NCI-H2171 (cell line): ENCODE data around the gene PI4K2A.
"Not testable (repeated sequence)": the region's sequence is repeated elsewhere in the genome, so short reads cannot be mapped to it uniquely, and the experiment has no call there.

Source experiments
- DNase-seq: peaks from one replicate; lab custom pipeline; 2025; lab: John Stamatoyannopoulos, UW

Gene PI4K2A

GRCh38 chr10:97632949-97633884 is 7.3 kb upstream of the PI4K2A start, which contains the start of gene MORN4:
Gene MORN4 (minus strand): TSS chr10:97633500. CDS start chr10:97619653, 13,847 bp downstream.
- peak; percentile 85 for DNase-seq

- DNase-seq, result no peak
Observed at GRCh38 chr10:97633921-97634320, 6.5 kb upstream of the PI4K2A start.

- DNase-seq, result no peak
Observed at GRCh38 chr10:97635577-97635976, 4.9 kb upstream of the PI4K2A start.

GRCh38 chr10:97639090-97639489 is 1.4 kb upstream of the PI4K2A start:
- DNase-seq, result not testable (repeated sequence)

GRCh38 chr10:97640868-97641811 is 669 bp downstream of the PI4K2A start:
- DNase-seq, result no peak

- DNase-seq, result not testable (repeated sequence)
Observed at GRCh38 chr10:97642471-97643159, 2.1 kb downstream of the PI4K2A start.

- DNase-seq, result no peak
Observed at GRCh38 chr10:97643441-97643985, 3.0 kb downstream of the PI4K2A start.

- no peak for DNase-seq
Observed at GRCh38 chr10:97644936-97645335, 4.5 kb downstream of the PI4K2A start.

- no peak for DNase-seq
Observed at GRCh38 chr10:97647556-97647955, 7.1 kb downstream of the PI4K2A start.

GRCh38 chr10:97648562-97649404 is 8.3 kb downstream of the PI4K2A start:
- no peak for DNase-seq

- not testable (repeated sequence) for DNase-seq
Observed at GRCh38 chr10:97649405-97649750, 8.9 kb downstream of the PI4K2A start.

GRCh38 chr10:97650726-97651125 is 10.3 kb downstream of the PI4K2A start:
- DNase-seq, result no peak

GRCh38 chr10:97651773-97652172 is 11.3 kb downstream of the PI4K2A start:
- DNase-seq, result no peak

- DNase-seq, result no peak
Observed at GRCh38 chr10:97656777-97657176, 16.3 kb downstream of the PI4K2A start.

- DNase-seq, result no peak
Observed at GRCh38 chr10:97659589-97659988, 19.1 kb downstream of the PI4K2A start.

GRCh38 chr10:97664282-97664850 is 23.9 kb downstream of the PI4K2A start:
- DNase-seq, result no peak

GRCh38 chr10:97666992-97667391 is 26.5 kb downstream of the PI4K2A start:
- no peak for DNase-seq

- DNase-seq, result no peak
Observed at GRCh38 chr10:97667463-97667862, 27.0 kb downstream of the PI4K2A start.

GRCh38 chr10:97669571-97669970 is 29.1 kb downstream of the PI4K2A start:
- DNase-seq, result no peak

GRCh38 chr10:97673736-97674525 is 33.5 kb downstream of the PI4K2A start:
- DNase-seq, result no peak
